HUES64 (cell line): ENCODE data around the gene D2HGDH.

Experiments used
- H3K27ac ChIP-seq: 2 replicates; pipeline ENCODE4 v1.7.0; 2013; ENCODE audit warnings: low read depth, low read length, inconsistent platforms
- H3K27me3 ChIP-seq: 2 replicates; pipeline ENCODE4 v1.6.1; 2013; ENCODE audit warnings: mild to moderate bottlenecking, low read length; ENCODE audit not compliant: insufficient read depth
- H3K36me3 ChIP-seq: 2 replicates; pipeline ENCODE4 v1.6.1; 2013; ENCODE audit warnings: mild to moderate bottlenecking, low read length; ENCODE audit not compliant: insufficient read depth
- H3K4me1 ChIP-seq: 2 replicates; pipeline ENCODE4 v1.6.1; 2013; ENCODE audit warnings: mild to moderate bottlenecking, low read length, moderate library complexity; ENCODE audit not compliant: insufficient read depth
- H3K4me3 ChIP-seq: 2 replicates; pipeline ENCODE4 v1.5.1; 2013; ENCODE audit warnings: mild to moderate bottlenecking, low read length, moderate library complexity
- H3K9ac ChIP-seq: 2 replicates; pipeline ENCODE4 v1.6.1; 2013; ENCODE audit warnings: mild to moderate bottlenecking, low read depth, low read length
- H3K9me3 ChIP-seq: 2 replicates; pipeline ENCODE4 v1.6.1; 2013; ENCODE audit warnings: low read depth, low read length; ENCODE audit not compliant: insufficient read depth
- WGBS: fragments of 150-250, 120-280 bp; methylation state at CpG from one replicate; pipeline ENCODE4 v1.1.7; 2013; ENCODE audit warnings: missing lambda C conversion rate; 5-methylcytosine and 5-hydroxymethylcytosine counted together

Gene D2HGDH

GRCh38 chr2:241763551-241764274 lies 29.3 kb downstream of the D2HGDH start:
- Histone ChIP-seq H3K4me3 (no peak overlapping the region), H3K9me3 (peaks cover 2% of the 10 kb centered on the region; the same call in 1 of the 2 replicates), H3K27ac (no peak overlapping the region), H3K4me1 (no peaks in the 10 kb centered on the region), H3K9ac (no peak overlapping the region), H3K27me3 (no peaks in the 10 kb centered on the region), H3K36me3 (peaks cover 5% of the 10 kb centered on the region; the same call in 1 of the 2 replicates)
- 90% methylated on average over 20 of the region's 20 CpGs for WGBS

- Histone ChIP-seq H3K27me3 (no peaks in the 10 kb centered on the region), H3K4me1 (no peaks in the 10 kb centered on the region), H3K36me3 (peaks cover 5% of the 10 kb centered on the region; the same call in 1 of the 2 replicates), H3K27ac (no peak overlapping the region), H3K4me3 (no peak overlapping the region), H3K9ac (no peak overlapping the region), H3K9me3 (peaks cover 2% of the 10 kb centered on the region; the same call in 1 of the 2 replicates)
- 73% methylated on average over 27 of the region's 27 CpGs for WGBS
Measured at GRCh38 chr2:241764275-241765241, 30.1 kb downstream of the D2HGDH start.

- Histone ChIP-seq H3K4me3 (no peak overlapping the region), H3K4me1 (peaks cover 12% of the 10 kb centered on the region), H3K9me3 (no peaks in the 10 kb centered on the region), H3K9ac (no peak overlapping the region), H3K27me3 (no peaks in the 10 kb centered on the region), H3K27ac (no peak overlapping the region), H3K36me3 (no peaks in the 10 kb centered on the region)
- WGBS: 93% methylated on average over 37 of the region's 37 CpGs
Measured at GRCh38 chr2:241767464-241768250, 33.2 kb downstream of the D2HGDH start.

- Histone ChIP-seq H3K9ac (no peak overlapping the region), H3K27me3 (no peaks in the 10 kb centered on the region), H3K4me3 (no peak overlapping the region), H3K36me3 (no peaks in the 10 kb centered on the region), H3K9me3 (no peaks in the 10 kb centered on the region), H3K4me1 (peaks cover 12% of the 10 kb centered on the region), H3K27ac (no peak overlapping the region)
- WGBS: 91% methylated on average over 29 of the region's 29 CpGs
Measured at GRCh38 chr2:241768251-241768711, 33.9 kb downstream of the D2HGDH start.

GRCh38 chr2:241768850-241769249 lies 34.4 kb downstream of the D2HGDH start:
- Histone ChIP-seq H3K4me1 (peaks cover 12% of the 10 kb centered on the region), H3K9me3 (no peaks in the 10 kb centered on the region), H3K9ac (no peak overlapping the region), H3K27ac (no peak overlapping the region), H3K4me3 (no peak overlapping the region), H3K27me3 (no peaks in the 10 kb centered on the region), H3K36me3 (no peaks in the 10 kb centered on the region)
- 93% methylated on average over 11 of the region's 11 CpGs for WGBS

GRCh38 chr2:241769819-241770184 lies 35.4 kb downstream of the D2HGDH start:
- 92% methylated on average over 13 of the region's 13 CpGs for WGBS
- no peaks in the 10 kb centered on the region for H3K9me3 ChIP-seq
- no peak overlapping the region for H3K27ac ChIP-seq
- no peak overlapping the region for H3K9ac ChIP-seq
- no peaks in the 10 kb centered on the region for H3K36me3 ChIP-seq
- H3K27me3 ChIP-seq: no peaks in the 10 kb centered on the region
- no peak overlapping the region for H3K4me3 ChIP-seq
- peaks cover 12% of the 10 kb centered on the region for H3K4me1 ChIP-seq

- WGBS: 85% methylated on average over 27 of the region's 27 CpGs
- no peaks in the 10 kb centered on the region for H3K9me3 ChIP-seq
- no peaks in the 10 kb centered on the region for H3K36me3 ChIP-seq
- peaks cover 12% of the 10 kb centered on the region for H3K4me1 ChIP-seq
- peak overlapping the region; percentile 25; the same call in 1 of the 2 replicates for H3K27ac ChIP-seq
- H3K4me3 ChIP-seq: no peak overlapping the region
- 0 out of 2 replicates have a peak overlapping the region, but pooled peaks have one; percentile 20 for H3K9ac ChIP-seq
- H3K27me3 ChIP-seq: no peaks in the 10 kb centered on the region
Measured at GRCh38 chr2:241770185-241770935, 35.9 kb downstream of the D2HGDH start.

- no peak overlapping the region for H3K4me3 ChIP-seq
- peaks cover 12% of the 10 kb centered on the region for H3K4me1 ChIP-seq
- H3K36me3 ChIP-seq: no peaks in the 10 kb centered on the region
- no peak overlapping the region for H3K9ac ChIP-seq
- peak overlapping the region; percentile 60; the same call in 1 of the 2 replicates for H3K27ac ChIP-seq
- WGBS: 90% methylated on average over 12 of the region's 12 CpGs
- H3K9me3 ChIP-seq: no peaks in the 10 kb centered on the region
- no peaks in the 10 kb centered on the region for H3K27me3 ChIP-seq
Measured at GRCh38 chr2:241770936-241771285, 36.5 kb downstream of the D2HGDH start.

GRCh38 chr2:241771286-241772062 lies 37.0 kb downstream of the D2HGDH start:
- no peak overlapping the region for H3K4me3 ChIP-seq
- H3K9ac ChIP-seq: peak overlapping the region; percentile 24; the same call in 1 of the 2 replicates
- no peaks in the 10 kb centered on the region for H3K27me3 ChIP-seq
- no peaks in the 10 kb centered on the region for H3K9me3 ChIP-seq
- peak overlapping the region; percentile 60; the same call in 1 of the 2 replicates for H3K27ac ChIP-seq
- peaks cover 12% of the 10 kb centered on the region for H3K4me1 ChIP-seq
- H3K36me3 ChIP-seq: no peaks in the 10 kb centered on the region
- 69% methylated on average over 38 of the region's 38 CpGs for WGBS
